HCT116 (cell line): ENCODE results near the gene MACROD1. TPM values are rescaled to one million over a fixed set of nuclear protein-coding genes. Genes with fewer than 3 reads are reported as not detected.

Experiments
- ATAC-seq: fragments of 200-7000 bp; cut with Tn5 transposase; 2 replicates; pipeline ENCODE4 v1.9.1; 2020; ENCODE audit warnings: mild to moderate bottlenecking, moderate library complexity
- BruUV-seq: library from RNA; stranded (reverse); fragments of 400-500 nt; replicated peaks from 2 replicates; lab custom pipeline; 2021; lab: Mats Ljungman, UMichigan
- CTCF ChIA-PET: fragments of 300-600 bp; sonication (Branson Sonifier 250); formaldehyde crosslinking; loops from one replicate; lab custom pipeline; 2021; ENCODE audit warnings: antibody characterized with exemption; lab: Charles Lee
- POLR2A ChIA-PET: fragments of 300-600, 350-600 bp; sonication (Branson Sonifier 250); formaldehyde crosslinking; loops from one replicate; lab custom pipeline; 2021; ENCODE audit warnings: antibody characterized with exemption; lab: Charles Lee
- RAD21 ChIA-PET, 2 experiments: fragments of 300-600 bp; sonication (Branson Sonifier 250); formaldehyde crosslinking; loops; one replicate each; lab custom pipeline; 2023; ENCODE audit warnings: low total read pairs in 2 of 2; ENCODE audit not compliant: uncharacterized antibody in 2 of 2, unreplicated experiment in 2 of 2, low non-redundant PET in 1 of 2; lab: Charles Lee
- DNase-seq: peaks from one replicate; pipeline ENCODE4 v3.0.0-alpha.2; 2010; ENCODE audit warnings: low read depth, low spot score
- H2AFZ ChIP-seq: fragments of 200-600 bp; shearing (Covaris generic), sonication (generic); 2 replicates; pipeline ENCODE4 v1.6.1; 2017; ENCODE audit warnings: low read depth, mixed run types, mixed read lengths, antibody characterized with exemption, low read length; ENCODE audit not compliant: poor library complexity, severe bottlenecking
- H3K27ac ChIP-seq: 2 replicates; pipeline ENCODE4 v1.5.1; 2012; ENCODE audit warnings: low read depth, low read length
- H3K27me3 ChIP-seq: fragments of 200-600 bp; sonication (generic); 2 replicates; pipeline ENCODE4 v1.6.1; 2016; ENCODE audit warnings: mixed run types, low read length, mixed read lengths; ENCODE audit not compliant: insufficient read depth
- H3K36me3 ChIP-seq, 2 experiments: fragments of 200-500 bp in 1 of 2; fragments of 200-600 bp in 1 of 2; sonication (Bioruptor generic) in 1 of 2; sonication (generic) in 1 of 2; 2 replicates each; pipeline versions ENCODE4 v1.5.1 to v1.6.1; 2014 to 2016; ENCODE audit warnings: low read length in 2 of 2, inconsistent platforms in 1 of 2, mixed read lengths in 1 of 2, mixed run types in 1 of 2; ENCODE audit not compliant: insufficient read depth in 2 of 2, control insufficient read depth in 1 of 2
- H3K4me1 ChIP-seq, 2 experiments: fragments of 200-600 bp in 1 of 2; sonication (generic) in 1 of 2; 2 replicates each; pipeline versions ENCODE4 v1.5.1 to v1.6.1; 2012 to 2017; ENCODE audit warnings: low read length in 2 of 2, inconsistent platforms in 1 of 2, mild to moderate bottlenecking in 1 of 2, mixed read lengths in 1 of 2, mixed run types in 1 of 2, moderate library complexity in 1 of 2; ENCODE audit not compliant: insufficient read depth in 2 of 2, control insufficient read depth in 1 of 2
- H3K4me2 ChIP-seq: fragments of 200-600 bp; sonication (generic); 2 replicates; pipeline ENCODE4 v1.6.1; 2017; ENCODE audit warnings: mixed run types, low read length, mixed read lengths
- H3K4me3 ChIP-seq, 2 experiments: fragments of 200-600 bp in 1 of 2; sonication (generic) in 1 of 2; replicated peaks in 1 of 2; 2 replicates each; pipeline ENCODE4 v1.5.1; 2011 to 2016; ENCODE audit warnings: low read length in 2 of 2, control low read depth in 1 of 2, low read depth in 1 of 2, mild to moderate bottlenecking in 1 of 2, mixed read lengths in 1 of 2, mixed run types in 1 of 2
- H3K79me2 ChIP-seq: fragments of 200-600 bp; sonication (generic); 2 replicates; pipeline ENCODE4 v1.6.1; 2017; ENCODE audit warnings: mild to moderate bottlenecking, mixed run types, low read length, moderate library complexity, mixed read lengths; ENCODE audit not compliant: insufficient read depth
- H3K9ac ChIP-seq: fragments of 200-600 bp; sonication (generic); 2 replicates; pipeline ENCODE4 v1.6.1; 2016; ENCODE audit warnings: low read length, mixed read lengths
- H3K9me2 ChIP-seq: fragments of 200-600 bp; sonication (generic), shearing (Covaris generic); 2 replicates; pipeline ENCODE4 v1.6.1; 2017; ENCODE audit warnings: mixed run types, mild to moderate bottlenecking, moderate library complexity; ENCODE audit not compliant: insufficient read depth
- H3K9me3 ChIP-seq, 2 experiments: fragments of 200-500 bp in 1 of 2; fragments of 200-600 bp in 1 of 2; sonication (Bioruptor generic) in 1 of 2; sonication (generic) in 1 of 2; 2 replicates each; pipeline ENCODE4 v1.6.1; 2014 to 2017; ENCODE audit warnings: low read length in 2 of 2, mixed read lengths in 2 of 2, inconsistent platforms in 1 of 2, low read depth in 1 of 2, mild to moderate bottlenecking in 1 of 2, mixed run types in 1 of 2, moderate library complexity in 1 of 2; ENCODE audit not compliant: control insufficient read depth in 1 of 2, insufficient read depth in 1 of 2
- H4K20me1 ChIP-seq: fragments of 200-600 bp; sonication (generic), shearing (Covaris generic); 2 replicates; pipeline ENCODE4 v1.6.1; 2017; ENCODE audit warnings: mixed run types, mild to moderate bottlenecking, moderate library complexity; ENCODE audit not compliant: insufficient read depth
- CEBPB ChIP-seq: IDR thresholded peaks from 2 replicates; pipeline ENCODE4 v1.6.1; 2012; ENCODE audit warnings: low read depth
- ELF1 ChIP-seq: IDR thresholded peaks from 2 replicates; pipeline ENCODE4 v1.6.1; 2012; ENCODE audit warnings: low read depth, borderline replicate concordance
- EZH2 ChIP-seq: fragments of 200-600 bp; sonication (generic); IDR thresholded peaks from 2 replicates; pipeline ENCODE4 v1.6.1; 2017; ENCODE audit warnings: antibody characterized with exemption, mixed run types
- FOSL1 ChIP-seq: IDR thresholded peaks from 2 replicates; pipeline ENCODE4 v1.6.1; 2012; ENCODE audit warnings: low read depth
- JUND ChIP-seq: IDR thresholded peaks from 2 replicates; pipeline ENCODE4 v1.6.1; 2012
- POLR2A ChIP-seq: IDR thresholded peaks from 2 replicates; pipeline ENCODE4 v1.7.0; 2011; ENCODE audit warnings: borderline replicate concordance; ENCODE audit not compliant: insufficient read depth, insufficient read length; ENCODE audit errors: extremely low read depth
- SIN3A ChIP-seq: IDR thresholded peaks from 2 replicates; pipeline ENCODE4 v1.6.1; 2012; ENCODE audit warnings: low read depth
- SP1 ChIP-seq: IDR thresholded peaks from 2 replicates; pipeline ENCODE4 v1.6.1; 2012; ENCODE audit warnings: low read depth
- SRF ChIP-seq: IDR thresholded peaks from 2 replicates; pipeline ENCODE4 v1.6.1; 2012; ENCODE audit warnings: low read depth
- TCF7L2 ChIP-seq: IDR thresholded peaks from 2 replicates; pipeline ENCODE4 v1.7.0; 2011; ENCODE audit warnings: borderline replicate concordance, inconsistent platforms; ENCODE audit not compliant: insufficient read depth, insufficient read length; ENCODE audit errors: extremely low read depth
- YY1 ChIP-seq: IDR thresholded peaks from 2 replicates; pipeline ENCODE4 v1.6.1; 2011; ENCODE audit warnings: low read length, low read depth, moderate library complexity, mild to moderate bottlenecking; ENCODE audit not compliant: insufficient replicate concordance; ENCODE audit errors: extremely low read depth
- ZFX ChIP-seq: fragments of 450-650 bp; IDR thresholded peaks from 2 replicates; pipeline ENCODE4 v1.6.1; 2017
- ZNF274 ChIP-seq: fragments of 200-500 bp; sonication (Bioruptor generic); IDR thresholded peaks from 2 replicates; pipeline ENCODE4 v1.6.1; 2014; ENCODE audit warnings: mild to moderate bottlenecking, low read depth, low read length, inconsistent platforms
- intact Hi-C: fragments of 100-400 bp; cut with micrococcal nuclease; formaldehyde crosslinking; loops from 2 replicates; pipeline ENCODE4 v1.10.0; 2022
- total RNA-seq: library from RNA; stranded (reverse); gene quantifications from one replicate; pipeline ENCODE4 v1.2.1, GENCODE V29; 2021; ENCODE audit not compliant: unreplicated experiment
- TF ChIP-seq, protein P1 (sequence below), 3 experiments: fragments of 200-600 bp in 1 of 3; sonication (generic) in 1 of 3; IDR thresholded peaks in 2 of 3; conservative IDR thresholded peaks in 1 of 3; 2 replicates each; pipeline ENCODE4 v1.5.1; 2012 to 2017; ENCODE audit warnings: low read depth in 2 of 3, low read length in 2 of 3, antibody characterized with exemption in 1 of 3, borderline replicate concordance in 1 of 3, control low read depth in 1 of 3, mild to moderate bottlenecking in 1 of 3, mixed read lengths in 1 of 3, mixed run types in 1 of 3, moderate library complexity in 1 of 3; ENCODE audit not compliant: insufficient read depth in 1 of 3
- TF ChIP-seq, protein P2 (sequence below): IDR thresholded peaks from 2 replicates; pipeline ENCODE4 v1.6.1; 2011; ENCODE audit warnings: mild to moderate bottlenecking, low read length, moderate library complexity; ENCODE audit not compliant: insufficient replicate concordance; ENCODE audit errors: extremely low read depth
- TF ChIP-seq, protein P3 (sequence below): IDR thresholded peaks from 2 replicates; pipeline ENCODE4 v1.6.1; 2012; ENCODE audit warnings: low read depth

Gene MACROD1
- total RNA-seq, 1 experiment from 2014 or later, result 61.1 TPM

DNA sequence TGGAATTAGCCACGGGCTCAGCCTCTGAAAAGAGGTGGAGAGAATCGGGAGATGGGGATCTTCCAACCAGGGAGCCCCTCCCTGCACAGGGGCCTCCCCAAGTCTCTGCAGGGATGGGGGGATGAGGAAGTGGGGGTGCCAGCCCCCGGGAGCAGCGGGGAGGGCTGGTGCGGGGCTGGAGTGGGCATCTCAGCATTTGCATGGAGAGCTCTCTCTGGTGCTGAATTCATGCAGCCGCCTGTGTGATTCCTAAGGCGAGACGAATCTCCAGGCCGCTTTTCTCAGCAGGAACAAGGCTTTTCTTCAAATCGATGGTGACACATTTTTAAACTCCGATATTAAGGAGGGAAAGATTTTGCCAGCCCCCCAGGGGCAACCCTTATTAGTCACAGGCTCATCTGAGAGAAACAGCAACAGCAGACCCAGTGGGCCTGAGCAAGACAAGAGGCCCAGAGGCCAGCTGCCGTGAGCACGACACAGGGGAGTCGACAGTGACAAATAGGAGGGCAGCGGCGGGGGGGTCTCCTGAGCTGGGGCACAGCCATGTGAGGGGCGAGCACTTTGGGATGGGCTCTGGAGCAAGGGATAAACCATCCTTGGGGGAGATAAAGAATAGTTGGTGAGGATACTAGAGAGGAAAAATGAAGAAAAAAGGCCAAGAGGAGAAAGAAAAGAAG is 29.0 kb downstream of the MACROD1 start:
- H3K4me3 ChIP-seq, result no peak overlapping the region
- ChIA-PET RAD21 (no interaction called here), CTCF (interaction anchor here (1.0 kb wide), 1 partner anchor 11 kb away, joined by 3 read pairs; no protein-coding TSS in a partner anchor), POLR2A (no interaction called here)
- H2AFZ ChIP-seq, result no peak overlapping the region
- H3K27ac ChIP-seq, result no peak overlapping the region
- intact Hi-C loops, result no loop called here
- no peak for ATAC-seq
- H3K4me2 ChIP-seq, result no peak overlapping the region
- TF ChIP-seq SIN3A (no peak), ZFX (no peak), SP1 (no peak), CEBPB (no peak), SRF (no peak), FOSL1 (no peak), JUND (no peak), TCF7L2 (no peak), ZNF274 (no peak), EZH2 (no peak), ELF1 (no peak), YY1 (no peak), POLR2A (no peak)
- TF ChIP-seq, protein P1, sequence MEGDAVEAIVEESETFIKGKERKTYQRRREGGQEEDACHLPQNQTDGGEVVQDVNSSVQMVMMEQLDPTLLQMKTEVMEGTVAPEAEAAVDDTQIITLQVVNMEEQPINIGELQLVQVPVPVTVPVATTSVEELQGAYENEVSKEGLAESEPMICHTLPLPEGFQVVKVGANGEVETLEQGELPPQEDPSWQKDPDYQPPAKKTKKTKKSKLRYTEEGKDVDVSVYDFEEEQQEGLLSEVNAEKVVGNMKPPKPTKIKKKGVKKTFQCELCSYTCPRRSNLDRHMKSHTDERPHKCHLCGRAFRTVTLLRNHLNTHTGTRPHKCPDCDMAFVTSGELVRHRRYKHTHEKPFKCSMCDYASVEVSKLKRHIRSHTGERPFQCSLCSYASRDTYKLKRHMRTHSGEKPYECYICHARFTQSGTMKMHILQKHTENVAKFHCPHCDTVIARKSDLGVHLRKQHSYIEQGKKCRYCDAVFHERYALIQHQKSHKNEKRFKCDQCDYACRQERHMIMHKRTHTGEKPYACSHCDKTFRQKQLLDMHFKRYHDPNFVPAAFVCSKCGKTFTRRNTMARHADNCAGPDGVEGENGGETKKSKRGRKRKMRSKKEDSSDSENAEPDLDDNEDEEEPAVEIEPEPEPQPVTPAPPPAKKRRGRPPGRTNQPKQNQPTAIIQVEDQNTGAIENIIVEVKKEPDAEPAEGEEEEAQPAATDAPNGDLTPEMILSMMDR (IDR thresholded peaks at IDR 0.05 in 2 of 3, conservative IDR thresholded peaks at IDR 0.05 in 1 of 3; ENCODE audit: borderline replicate concordance in 1 of 3, insufficient read depth in 1 of 3, low read depth in 2 of 3, low read length in 2 of 3), result no peak
- TF ChIP-seq, protein P2, sequence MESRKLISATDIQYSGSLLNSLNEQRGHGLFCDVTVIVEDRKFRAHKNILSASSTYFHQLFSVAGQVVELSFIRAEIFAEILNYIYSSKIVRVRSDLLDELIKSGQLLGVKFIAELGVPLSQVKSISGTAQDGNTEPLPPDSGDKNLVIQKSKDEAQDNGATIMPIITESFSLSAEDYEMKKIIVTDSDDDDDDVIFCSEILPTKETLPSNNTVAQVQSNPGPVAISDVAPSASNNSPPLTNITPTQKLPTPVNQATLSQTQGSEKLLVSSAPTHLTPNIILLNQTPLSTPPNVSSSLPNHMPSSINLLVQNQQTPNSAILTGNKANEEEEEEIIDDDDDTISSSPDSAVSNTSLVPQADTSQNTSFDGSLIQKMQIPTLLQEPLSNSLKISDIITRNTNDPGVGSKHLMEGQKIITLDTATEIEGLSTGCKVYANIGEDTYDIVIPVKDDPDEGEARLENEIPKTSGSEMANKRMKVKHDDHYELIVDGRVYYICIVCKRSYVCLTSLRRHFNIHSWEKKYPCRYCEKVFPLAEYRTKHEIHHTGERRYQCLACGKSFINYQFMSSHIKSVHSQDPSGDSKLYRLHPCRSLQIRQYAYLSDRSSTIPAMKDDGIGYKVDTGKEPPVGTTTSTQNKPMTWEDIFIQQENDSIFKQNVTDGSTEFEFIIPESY, result no peak
- TF ChIP-seq, protein P3, sequence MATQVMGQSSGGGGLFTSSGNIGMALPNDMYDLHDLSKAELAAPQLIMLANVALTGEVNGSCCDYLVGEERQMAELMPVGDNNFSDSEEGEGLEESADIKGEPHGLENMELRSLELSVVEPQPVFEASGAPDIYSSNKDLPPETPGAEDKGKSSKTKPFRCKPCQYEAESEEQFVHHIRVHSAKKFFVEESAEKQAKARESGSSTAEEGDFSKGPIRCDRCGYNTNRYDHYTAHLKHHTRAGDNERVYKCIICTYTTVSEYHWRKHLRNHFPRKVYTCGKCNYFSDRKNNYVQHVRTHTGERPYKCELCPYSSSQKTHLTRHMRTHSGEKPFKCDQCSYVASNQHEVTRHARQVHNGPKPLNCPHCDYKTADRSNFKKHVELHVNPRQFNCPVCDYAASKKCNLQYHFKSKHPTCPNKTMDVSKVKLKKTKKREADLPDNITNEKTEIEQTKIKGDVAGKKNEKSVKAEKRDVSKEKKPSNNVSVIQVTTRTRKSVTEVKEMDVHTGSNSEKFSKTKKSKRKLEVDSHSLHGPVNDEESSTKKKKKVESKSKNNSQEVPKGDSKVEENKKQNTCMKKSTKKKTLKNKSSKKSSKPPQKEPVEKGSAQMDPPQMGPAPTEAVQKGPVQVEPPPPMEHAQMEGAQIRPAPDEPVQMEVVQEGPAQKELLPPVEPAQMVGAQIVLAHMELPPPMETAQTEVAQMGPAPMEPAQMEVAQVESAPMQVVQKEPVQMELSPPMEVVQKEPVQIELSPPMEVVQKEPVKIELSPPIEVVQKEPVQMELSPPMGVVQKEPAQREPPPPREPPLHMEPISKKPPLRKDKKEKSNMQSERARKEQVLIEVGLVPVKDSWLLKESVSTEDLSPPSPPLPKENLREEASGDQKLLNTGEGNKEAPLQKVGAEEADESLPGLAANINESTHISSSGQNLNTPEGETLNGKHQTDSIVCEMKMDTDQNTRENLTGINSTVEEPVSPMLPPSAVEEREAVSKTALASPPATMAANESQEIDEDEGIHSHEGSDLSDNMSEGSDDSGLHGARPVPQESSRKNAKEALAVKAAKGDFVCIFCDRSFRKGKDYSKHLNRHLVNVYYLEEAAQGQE, result no peak
- H3K9me2 ChIP-seq, result no peaks in the 10 kb centered on the region
- no peaks in the 10 kb centered on the region for H3K79me2 ChIP-seq
- no peak for DNase-seq
- H3K27me3 ChIP-seq, result no peaks in the 10 kb centered on the region
- no peaks in the 10 kb centered on the region for H4K20me1 ChIP-seq
- no TSS peak for BruUV-seq
- H3K4me1 ChIP-seq, result no peaks in the 10 kb centered on the region
- no peaks in the 10 kb centered on the region for H3K36me3 ChIP-seq
- no peaks in the 10 kb centered on the region for H3K9me3 ChIP-seq
- H3K9ac ChIP-seq, result no peak overlapping the region
